Pulmonary artery endothelial cell (primary cell): Measurements from ENCODE around the gene GPR42. TPM values are rescaled to one million over a fixed set of nuclear protein-coding genes. Genes with fewer than 3 reads are reported as not detected.
"Not testable (repeated sequence)": the region's sequence is repeated elsewhere in the genome, so short reads cannot be mapped to it uniquely, and the experiment has no call there.

Experiments used
- DNase-seq: peaks from one replicate; pipeline ENCODE4 v3.0.0-alpha.2; 2011; ENCODE audit warnings: low read depth, low spot score
- total RNA-seq: library from RNA; depleted of rRNA; stranded (reverse); fragments of >200 nt; gene quantifications from 2 replicates; pipeline ENCODE4 v1.2.3, GENCODE V29; 2014

The GPR42 gene
- total RNA-seq, 1 donor from 2014 or later, result not detected

DNA sequence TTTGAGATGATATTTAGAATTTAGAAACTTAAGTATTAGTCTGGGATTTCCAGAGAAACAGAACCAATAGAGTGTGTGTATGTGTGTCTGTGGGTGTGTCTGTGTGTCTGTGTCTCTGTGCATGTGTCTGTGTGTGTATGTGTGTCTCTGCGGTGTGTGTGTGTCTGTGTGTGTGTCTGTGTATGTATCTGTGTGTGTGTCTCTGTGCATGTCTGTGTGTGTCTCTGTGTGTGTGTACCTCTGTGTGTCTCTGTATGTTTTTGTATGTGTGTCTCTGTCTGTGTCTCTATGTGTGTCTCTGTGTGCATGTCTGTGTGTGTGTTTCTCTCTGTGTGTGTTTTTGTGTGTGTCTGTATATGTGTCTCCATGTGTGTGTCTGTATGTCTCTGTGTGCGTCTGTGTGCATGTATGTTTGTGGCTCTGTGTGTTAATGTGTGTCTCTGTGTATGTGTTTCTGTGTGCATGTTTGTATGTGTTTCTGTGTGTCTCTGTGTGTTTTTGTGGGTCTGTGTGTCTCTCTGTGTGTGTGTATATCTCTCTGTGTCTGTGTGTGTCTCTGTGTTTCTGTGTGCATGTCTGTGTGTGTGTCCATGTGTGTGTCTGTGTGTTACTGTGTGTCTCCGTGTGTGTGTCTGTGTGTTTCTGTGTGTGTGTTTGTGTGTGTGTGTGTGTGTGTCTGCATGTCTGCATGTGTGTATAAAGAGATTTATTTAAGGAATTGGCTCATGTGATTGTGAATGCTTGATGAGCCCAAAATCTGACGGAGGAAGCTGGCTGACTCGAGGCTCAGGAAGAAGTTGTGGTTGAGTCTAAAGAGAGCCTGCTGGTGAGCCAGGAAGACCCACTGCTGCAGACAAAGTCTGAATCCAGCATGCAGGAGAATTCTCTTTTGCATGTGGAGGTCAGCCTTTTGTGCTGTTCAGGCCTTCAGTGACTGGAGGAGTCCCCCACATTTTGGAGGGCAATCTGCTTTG is 22.2 kb downstream of the GPR42 start:
- no peak for DNase-seq

DNA sequence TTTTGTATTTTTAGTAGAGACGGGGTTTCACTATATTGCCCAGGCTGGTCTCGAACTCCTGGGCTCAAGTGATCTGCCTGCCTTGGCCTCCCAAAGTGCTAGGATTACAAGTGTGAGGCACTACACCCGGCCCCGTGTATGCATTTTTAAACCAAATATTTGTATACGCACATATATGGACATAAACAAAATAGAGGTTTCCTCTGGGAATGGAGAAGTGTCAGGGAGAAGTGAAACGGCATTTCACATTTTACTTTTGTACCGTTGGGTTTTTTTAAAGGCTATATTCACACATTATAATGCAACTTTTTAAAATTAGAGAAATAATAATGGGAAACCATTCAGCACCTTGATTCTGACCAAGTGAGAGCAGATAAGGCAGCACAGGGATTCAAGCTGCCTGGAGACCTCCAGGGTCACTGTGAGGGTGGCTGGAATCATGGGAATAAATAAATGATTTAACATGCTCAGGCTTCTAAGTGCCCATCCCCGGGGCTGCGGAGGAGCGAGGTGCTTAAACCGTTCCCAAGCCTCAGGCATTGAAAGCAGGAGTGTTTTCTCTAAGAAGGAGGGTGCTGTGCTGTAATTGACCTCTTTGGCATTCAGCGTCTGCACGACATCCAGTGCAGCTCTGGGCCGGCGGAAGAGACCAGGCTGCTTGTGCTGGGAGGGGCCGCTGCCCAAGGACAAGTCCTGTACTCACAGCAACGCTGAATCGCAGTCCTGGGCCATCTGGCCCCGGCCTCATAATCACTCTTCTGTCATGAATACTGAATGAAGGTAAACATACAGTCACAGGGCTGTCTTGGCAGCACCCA is 24.7 kb downstream of the GPR42 start:
- DNase-seq, result no peak

DNA sequence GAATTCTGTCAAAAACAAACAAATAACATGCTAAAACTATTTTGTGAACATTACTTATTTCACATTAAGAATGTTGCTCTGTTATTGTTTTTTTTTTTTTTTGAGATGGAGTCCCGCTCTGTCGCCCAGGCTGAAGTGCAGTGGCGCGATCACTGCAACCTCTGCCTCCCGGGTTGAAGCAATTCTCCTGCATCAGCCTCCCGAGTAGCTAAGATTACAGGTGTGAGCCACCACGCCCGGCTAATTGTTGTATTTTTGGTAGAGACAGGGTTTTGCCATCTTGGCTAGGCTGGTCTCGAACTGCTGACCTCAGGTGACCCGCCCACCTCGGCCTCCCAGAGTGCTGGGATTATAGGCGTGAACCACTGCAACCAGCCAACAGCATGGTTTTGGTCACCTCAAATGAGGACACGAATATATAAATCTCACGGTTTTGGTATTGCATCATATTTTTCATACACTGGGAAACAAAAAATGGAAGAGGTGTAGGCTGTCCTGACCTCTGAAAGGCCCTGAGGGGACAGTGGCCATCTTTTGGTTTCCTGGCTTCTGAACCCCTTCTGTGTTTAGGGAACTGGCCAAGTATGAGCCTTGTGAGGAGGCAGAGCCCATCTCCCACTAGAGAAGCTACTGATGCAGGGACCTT is 25.5 kb downstream of the GPR42 start:
- no peak for DNase-seq

DNA sequence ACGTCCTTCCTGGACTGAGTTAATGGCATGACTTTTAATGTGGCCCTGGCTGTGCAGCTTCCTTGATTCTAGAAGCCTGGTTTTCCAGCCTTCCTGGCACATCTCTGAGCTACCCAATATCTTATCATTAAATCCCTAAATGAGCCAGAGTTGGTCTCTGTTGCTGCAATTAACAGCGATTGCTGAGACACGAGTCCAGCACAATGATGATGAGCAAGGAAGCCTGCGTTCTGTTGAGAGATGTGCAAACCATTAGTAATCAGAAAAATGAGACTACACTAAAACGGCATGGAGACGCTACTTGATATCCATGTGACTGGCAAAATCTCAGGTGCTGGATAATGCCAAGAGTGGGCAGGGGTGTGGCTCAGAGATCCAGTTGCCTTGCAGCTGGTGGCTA is 26.2 kb downstream of the GPR42 start:
- no peak for DNase-seq

DNA sequence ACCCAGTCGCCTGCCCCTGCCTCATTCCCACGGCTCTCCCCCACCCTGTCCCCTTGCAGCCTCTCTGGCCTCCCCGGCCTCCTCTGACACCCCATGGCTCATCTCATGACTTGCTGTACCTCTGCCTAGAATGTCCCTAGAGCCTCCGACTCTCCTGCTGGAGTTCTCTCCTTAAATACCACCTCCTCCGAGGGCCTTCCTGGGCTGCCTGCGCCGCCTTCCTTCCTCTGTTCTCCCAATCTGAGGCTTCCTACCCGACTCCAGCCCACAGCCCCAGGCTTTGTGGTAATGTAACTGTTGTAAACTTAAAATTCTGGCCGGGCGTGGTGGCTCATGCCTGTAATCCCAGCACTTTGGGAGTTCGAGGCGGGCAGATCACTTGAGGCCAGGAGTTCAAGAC is 27.7 kb downstream of the GPR42 start:
- no peak for DNase-seq

DNA sequence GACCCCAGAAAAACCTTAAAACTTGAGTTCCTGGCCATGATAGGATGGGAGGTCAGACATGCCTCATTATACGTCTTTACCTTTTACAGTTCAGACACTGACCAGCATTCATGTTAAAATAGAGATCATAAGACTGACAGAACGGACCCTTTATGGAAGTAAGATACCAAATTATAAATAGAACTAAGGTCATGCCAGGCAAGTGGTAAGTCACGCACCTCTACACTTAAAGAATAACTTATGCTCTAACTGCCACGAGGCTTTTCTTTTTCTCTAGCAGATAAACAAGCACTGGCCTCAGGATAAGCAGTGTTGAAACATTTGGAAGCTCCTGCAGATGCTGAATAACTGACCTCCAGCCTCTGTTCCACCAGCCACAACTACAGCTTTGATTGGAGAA is 28.4 kb downstream of the GPR42 start:
- no peak for DNase-seq

DNA sequence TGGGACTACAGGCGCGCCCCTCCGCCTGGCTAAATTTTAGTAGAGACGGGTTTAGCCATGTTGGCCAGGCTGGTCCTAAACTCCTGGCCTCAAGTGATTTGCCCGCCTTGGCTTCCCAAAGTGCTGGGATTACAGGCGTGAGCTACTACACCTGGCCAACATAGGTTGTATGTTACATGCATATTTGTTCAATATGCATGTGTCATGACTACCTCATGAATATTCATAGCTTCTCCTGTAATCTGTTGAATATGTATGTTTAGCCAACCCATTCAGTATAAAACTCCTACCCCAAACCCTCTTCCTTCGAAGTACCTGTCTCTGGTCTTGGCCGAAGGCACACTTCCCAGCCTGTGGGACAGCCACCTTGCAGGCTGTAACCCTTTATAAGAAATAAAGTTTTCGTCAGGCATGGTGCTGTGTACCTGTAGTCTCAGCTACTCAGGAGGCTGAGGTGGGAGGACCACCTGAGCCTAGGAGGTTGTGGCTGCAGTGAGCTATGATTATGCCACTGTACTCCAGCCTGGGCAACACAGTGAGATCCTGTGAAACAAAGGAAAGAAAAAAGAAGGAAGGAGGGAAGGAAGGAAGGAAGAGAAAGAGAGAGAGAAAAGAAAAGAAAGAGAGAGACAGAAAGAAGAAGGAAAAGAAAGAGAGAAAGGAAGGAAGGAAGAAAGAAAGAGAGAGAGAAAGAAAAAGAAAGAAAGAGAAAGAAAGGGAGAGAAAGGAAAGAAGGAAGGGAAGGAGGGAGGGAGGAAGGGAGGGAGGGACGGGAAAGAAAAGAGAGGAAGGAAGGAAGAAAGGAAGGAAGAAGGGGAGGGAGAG is 29.3 kb downstream of the GPR42 start:
- DNase-seq, result no peak

DNA sequence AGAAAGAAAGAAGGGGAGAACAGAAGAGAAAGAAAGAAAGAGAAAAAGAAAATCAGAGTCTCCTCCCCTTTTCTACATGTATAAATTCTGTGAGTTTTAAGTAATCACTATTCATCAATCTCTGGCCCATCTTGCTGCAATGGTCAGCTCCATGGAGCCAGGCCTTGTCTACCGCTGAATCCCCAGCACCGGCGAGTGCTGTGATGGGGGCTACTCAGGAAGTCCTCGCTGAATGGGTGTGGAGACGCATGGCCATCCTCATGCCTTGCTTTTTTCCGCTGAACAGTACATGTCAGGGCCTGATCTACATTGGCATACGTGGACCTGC is 29.9 kb downstream of the GPR42 start:
- DNase-seq, result no peak

DNA sequence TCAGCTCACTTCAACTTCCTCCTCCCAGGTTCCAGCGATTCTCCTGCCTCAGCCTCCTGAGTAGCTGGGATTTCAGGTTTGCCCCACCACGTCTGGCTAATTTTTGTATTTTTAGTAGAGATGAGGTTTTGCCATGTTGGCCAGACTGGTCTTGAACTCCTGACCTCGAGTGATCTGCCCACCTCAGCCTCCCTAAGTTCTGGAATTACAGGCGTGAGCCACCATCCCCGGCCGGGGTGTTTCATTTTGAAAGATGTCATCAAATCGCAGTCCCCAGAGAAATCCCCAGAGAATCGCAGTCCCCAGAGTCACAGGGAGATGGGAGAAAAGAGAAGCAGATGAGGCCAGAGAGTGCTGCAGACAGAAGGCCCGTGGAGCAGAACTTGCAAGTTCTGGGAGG is 30.5 kb downstream of the GPR42 start:
- DNase-seq, result not testable (repeated sequence)

DNA sequence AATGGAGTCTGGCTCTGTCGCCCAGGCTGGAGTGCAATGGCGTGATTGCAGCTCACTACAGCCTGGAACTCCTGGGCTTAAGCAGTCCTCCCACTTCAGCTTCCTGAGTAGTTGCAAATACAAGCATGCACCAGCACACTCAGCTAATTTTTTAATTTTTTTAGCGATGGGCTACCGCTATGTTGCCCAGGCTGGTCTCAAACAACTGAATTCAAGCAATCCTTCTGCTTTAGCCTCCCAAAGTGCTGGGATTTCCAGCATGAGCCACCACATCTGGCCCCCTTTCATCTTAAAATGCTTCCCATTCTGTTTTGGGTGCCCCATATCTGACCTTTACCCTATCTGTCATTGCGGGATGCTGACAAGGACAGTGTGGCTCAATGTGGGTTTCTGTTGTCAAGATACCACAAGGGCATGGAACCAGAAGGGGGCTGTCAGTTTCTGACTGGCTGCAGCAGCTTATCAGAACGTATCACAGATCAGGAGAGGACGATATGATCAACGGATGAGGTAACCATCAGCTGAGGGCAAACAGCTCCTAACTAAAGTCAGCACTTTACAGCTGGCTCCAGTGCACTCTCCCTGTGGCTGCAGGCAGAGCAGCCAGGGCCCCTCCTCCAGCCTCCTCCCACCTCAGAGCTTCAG is 32.4 kb downstream of the GPR42 start:
- DNase-seq, result no peak

DNA sequence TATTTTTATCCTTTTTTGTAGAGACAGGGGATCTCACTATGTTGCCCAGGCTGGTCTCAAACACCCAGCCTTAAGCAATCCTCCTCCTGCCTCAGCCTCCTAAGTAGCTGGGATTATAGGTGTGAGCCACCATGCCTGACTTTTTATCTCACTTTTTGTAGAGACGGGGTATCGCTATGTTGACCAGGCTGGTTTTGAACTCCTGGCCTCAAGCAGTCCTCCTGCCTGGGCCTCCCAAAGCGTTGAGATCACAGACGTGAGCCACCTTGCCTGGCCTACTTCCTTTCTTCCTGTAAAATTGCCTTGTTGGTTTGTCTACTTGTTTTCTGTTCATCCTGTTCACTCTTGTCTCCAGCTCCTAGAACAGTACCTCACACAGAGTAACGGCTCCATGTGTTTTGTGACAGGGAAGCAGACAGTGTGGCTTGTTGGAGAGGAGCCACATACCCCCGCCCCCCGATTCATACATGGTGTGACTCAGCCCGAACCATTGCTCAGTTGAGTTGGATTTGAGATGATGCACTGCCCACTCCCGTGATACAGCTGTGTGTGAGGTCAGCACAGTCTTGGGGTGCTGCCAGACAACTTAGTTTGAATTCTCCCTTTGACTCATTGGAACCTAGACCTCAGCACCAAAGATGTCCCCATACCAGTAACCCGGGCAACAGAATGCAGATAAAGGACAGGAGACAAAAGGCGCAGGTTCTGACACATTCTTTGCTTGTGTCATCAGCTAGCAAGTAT is 34.2 kb downstream of the GPR42 start:
- no peak for DNase-seq

DNA sequence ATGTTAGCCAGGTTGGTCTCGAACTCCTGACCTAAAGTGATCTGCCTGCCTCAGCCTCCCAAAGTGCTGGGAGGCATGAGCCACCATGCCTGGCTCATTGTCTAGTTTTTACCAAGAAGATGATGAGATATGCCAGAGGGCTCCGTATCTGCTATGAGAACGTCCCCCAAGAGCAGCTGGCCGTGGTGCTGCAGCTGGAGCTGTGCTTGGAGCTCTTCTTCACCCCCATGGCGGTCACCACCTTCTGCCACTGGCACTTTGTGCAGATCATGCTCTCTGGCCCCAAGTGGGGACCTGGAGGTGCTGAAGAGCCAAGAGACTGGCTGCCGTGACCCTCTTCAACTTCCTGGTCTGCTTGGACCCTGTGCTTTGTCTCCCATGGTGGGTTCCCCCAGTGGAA is 36.8 kb downstream of the GPR42 start:
- DNase-seq, result no peak

DNA sequence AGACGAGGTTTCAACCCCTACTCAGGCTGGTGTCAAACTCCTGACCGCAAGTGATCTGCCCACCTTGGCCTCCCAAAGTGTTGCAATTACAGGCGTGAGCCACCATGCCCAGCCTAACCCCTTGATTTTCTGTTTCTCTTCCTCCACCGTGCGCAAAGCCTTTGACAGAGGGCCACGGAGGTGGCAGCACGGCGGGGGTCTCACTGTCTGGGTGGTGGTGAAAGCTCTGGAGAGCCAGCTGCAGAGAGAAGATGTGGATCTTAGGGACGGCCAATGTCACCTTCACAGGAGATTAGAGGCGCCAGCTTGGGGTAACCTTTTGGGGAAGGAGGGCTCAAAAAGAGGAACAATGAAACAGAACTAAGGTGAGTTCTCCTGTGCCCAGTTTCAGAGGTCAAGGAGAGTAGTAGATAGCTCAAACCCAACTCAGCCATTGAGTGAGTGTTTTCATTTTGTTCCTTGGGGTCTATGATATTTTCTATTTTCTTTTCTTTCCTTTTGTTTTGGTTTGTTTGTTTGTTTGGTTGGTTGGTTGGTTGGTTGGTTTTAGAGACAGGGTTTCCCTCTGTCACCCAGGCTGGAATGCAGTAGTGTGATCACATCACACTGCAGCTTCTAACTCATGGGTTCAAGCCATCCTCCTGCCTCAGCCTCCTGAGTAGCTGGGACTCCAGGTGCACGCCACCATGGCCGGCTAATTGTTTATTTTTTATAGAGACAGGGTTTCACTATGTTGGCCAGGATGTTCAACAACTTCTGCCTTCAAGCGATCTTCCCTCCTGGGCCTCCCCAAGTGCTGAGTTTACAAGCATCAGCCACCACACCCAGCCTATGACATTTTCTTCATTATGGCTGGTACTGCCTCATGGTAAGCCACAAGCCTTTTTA is 37.7 kb downstream of the GPR42 start:
- DNase-seq, result no peak

DNA sequence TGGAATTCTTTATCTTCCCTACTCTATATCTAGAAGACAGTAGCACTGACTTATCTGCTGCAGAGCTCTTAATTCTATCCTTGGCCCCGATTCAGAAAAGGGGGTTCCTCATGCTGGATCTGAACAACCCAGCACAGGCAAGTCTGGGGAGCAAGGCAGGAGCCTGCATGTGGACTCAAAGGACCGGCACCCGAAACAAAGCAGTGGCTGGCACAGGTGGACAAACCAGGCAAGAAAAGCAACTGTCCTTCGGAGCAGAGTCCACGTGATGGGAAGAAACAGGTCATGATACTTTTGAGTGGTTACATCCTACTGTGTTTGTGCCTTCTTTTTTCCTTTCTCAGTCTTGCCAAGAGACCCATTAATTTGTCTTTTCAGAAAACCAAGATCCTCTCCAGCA is 38.3 kb downstream of the GPR42 start:
- DNase-seq, result no peak

DNA sequence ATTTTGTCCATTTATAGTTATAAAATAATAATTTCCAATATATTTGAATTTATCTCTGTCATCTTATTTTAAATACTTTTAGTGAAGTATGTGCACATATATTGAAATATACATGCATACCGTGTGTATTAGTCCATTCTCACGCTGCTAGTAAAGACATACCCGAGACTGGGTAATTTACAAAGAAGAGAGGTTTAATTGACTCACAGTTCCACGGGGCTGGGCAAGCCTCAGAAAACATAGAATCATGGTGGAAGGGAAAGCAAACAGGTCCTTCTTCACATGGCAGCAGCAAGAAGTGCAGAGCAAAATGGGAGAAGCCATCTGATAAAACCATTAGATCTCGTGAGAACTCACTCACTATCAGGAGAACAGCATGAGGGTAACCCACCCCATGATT is 39.6 kb downstream of the GPR42 start:
- DNase-seq, result no peak

DNA sequence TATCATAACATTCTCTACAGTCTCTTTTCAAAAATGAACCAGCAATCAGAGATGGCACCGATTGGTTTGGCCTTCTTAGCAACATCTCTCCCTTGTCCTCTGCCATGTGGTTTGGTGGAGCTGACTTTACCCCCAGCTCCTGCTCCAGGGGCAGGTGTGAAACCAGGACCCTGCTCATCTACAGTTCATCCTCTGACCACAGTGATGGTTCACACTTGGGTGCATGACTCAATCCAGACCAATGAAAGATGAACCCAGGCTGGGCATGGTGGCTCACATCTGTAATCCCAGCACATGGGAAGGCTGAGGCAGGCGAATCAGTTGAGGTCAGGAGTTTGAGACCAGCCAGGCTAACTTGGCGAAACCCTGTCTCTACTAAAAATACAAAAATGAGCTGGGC is 43.6 kb downstream of the GPR42 start:
- no peak for DNase-seq

DNA sequence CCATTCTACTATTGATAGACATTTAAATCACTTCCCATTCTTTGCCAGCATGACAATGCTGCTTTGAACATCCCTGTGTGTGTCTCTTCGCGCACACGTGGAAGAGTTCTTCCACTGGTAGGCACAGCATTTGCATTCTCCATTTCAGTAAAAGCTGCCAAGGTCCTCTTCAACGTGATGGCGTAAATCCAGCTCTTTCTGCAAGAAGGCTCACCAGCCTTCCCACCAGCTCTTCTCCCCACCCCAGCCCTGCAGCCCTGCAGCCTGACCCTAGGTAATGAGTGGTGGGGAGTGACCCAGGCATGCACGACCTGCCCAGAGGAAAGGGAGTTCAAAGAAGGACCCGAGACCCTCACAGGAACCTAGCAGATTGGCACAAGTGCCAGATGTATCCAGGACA is 45.5 kb downstream of the GPR42 start:
- DNase-seq, result no peak

DNA sequence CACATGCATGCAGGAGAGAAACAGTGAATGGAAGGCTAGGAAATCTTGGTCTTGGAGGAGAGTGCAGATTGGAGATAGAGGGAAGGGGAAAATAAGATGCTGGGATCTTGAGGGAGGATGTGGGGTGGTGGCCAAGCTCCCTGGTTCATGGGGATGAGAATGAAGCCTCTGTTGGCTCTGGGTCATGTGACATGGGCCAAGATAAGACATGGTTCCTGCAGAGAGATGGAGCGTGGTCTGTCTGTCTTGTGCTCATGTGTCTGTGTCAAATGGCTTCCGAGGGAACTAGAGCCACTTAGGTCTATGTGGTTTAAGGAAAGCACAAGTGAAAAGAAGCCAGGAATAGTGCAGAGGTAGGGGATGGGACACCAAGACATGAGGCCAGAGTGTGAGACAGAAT is 46.4 kb downstream of the GPR42 start:
- no peak for DNase-seq
